ENCODE data around the gene PAX7. TPM values are rescaled to one million over a fixed set of nuclear protein-coding genes. Genes with fewer than 3 reads are reported as not detected.

The PAX7 gene
- total RNA-seq, 2 donors from 2014 or later = not detected

GRCh38 chr1:18611311-18611710 is 19.3 kb upstream of the PAX7 start:
- no peak for TF ChIP-seq CTCF (IDR thresholded peaks at IDR 0.05)
- no peaks in the 10 kb centered on the region for H3K36me3 ChIP-seq
- no peak overlapping the region for H3K27ac ChIP-seq
- H3K9ac ChIP-seq (ENCODE audit: low read depth in 2 of 2, low read length in 2 of 2) = no peak overlapping the region
- intact Hi-C loops (cut with DNase I) = no loop called here
- no peaks in the 10 kb centered on the region for H3K4me1 ChIP-seq
- no peak for DNase-seq
- H3K27me3 ChIP-seq = no peaks in the 10 kb centered on the region
- no peak overlapping the region for H3K4me3 ChIP-seq
- no peaks in the 10 kb centered on the region for H3K9me3 ChIP-seq

- no peaks in the 10 kb centered on the region for H3K36me3 ChIP-seq
- intact Hi-C loops (cut with DNase I) = no loop called here
- H3K4me3 ChIP-seq = no peak overlapping the region
- H3K27me3 ChIP-seq = no peaks in the 10 kb centered on the region
- no peaks in the 10 kb centered on the region for H3K4me1 ChIP-seq
- no peak overlapping the region for H3K27ac ChIP-seq
- TF ChIP-seq CTCF (IDR thresholded peaks at IDR 0.05) = no peak
- H3K9me3 ChIP-seq = no peaks in the 10 kb centered on the region
- no peak for DNase-seq
- H3K9ac ChIP-seq (ENCODE audit: low read depth in 2 of 2, low read length in 2 of 2) = no peak overlapping the region
Observed at GRCh38 chr1:18612073-18612472, 18.6 kb upstream of the PAX7 start.

- no peak for DNase-seq
- TF ChIP-seq CTCF (IDR thresholded peaks at IDR 0.05) = no peak
- Histone ChIP-seq H3K4me3 (no peak overlapping the region), H3K27ac (no peak overlapping the region), H3K36me3 (no peaks in the 10 kb centered on the region), H3K27me3 (no peaks in the 10 kb centered on the region), H3K9me3 (no peaks in the 10 kb centered on the region), H3K4me1 (no peaks in the 10 kb centered on the region), H3K9ac (ENCODE audit: low read depth in 2 of 2, low read length in 2 of 2) (no peak overlapping the region)
- intact Hi-C loops (cut with DNase I) = no loop called here
Observed at GRCh38 chr1:18614069-18614735, 16.4 kb upstream of the PAX7 start.

GRCh38 chr1:18618546-18619466 is 11.8 kb upstream of the PAX7 start:
- no peak for TF ChIP-seq CTCF (IDR thresholded peaks at IDR 0.05)
- intact Hi-C loops (cut with DNase I) = no loop called here
- no peaks in the 10 kb centered on the region for H3K27me3 ChIP-seq

GRCh38 chr1:18619467-18619835 is 11.2 kb upstream of the PAX7 start:
- no peak for TF ChIP-seq CTCF (IDR thresholded peaks at IDR 0.05)
- no peak overlapping the region for H3K9ac ChIP-seq (ENCODE audit: low read depth in 2 of 2, low read length in 2 of 2)
- no peaks in the 10 kb centered on the region for H3K27me3 ChIP-seq
- H3K4me1 ChIP-seq = no peaks in the 10 kb centered on the region
- DNase-seq = no peak
- H3K4me3 ChIP-seq = no peak overlapping the region
- intact Hi-C loops (cut with DNase I) = no loop called here
- H3K9me3 ChIP-seq = no peaks in the 10 kb centered on the region
- H3K36me3 ChIP-seq = no peaks in the 10 kb centered on the region
- H3K27ac ChIP-seq = no peak overlapping the region

More at GRCh38 chr1:18618546-18619466, 11.8 kb upstream of the PAX7 start:
- H3K9me3 ChIP-seq = no peaks in the 10 kb centered on the region
- H3K9ac ChIP-seq (ENCODE audit: low read depth in 2 of 2, low read length in 2 of 2) = no peak overlapping the region
- H3K4me3 ChIP-seq = no peak overlapping the region
- H3K27ac ChIP-seq = no peak overlapping the region
- DNase-seq = no peak
- H3K4me1 ChIP-seq = no peaks in the 10 kb centered on the region
- H3K36me3 ChIP-seq = no peaks in the 10 kb centered on the region

All from colonic mucosa (tissue), 4 donors.